Sigmoid colon (tissue), 7 donors: ENCODE measurements around the gene TBXAS1. TPM values are rescaled to one million over a fixed set of nuclear protein-coding genes. Genes with fewer than 3 reads are reported as not detected.

ENCODE experiments used
- DNase-seq: peaks from one replicate; pipeline ENCODE4 v3.0.0-alpha.2; 2019
- H3K27ac ChIP-seq, 4 donors: fragments of 200-600 bp; sonication (generic); one replicate each; pipeline ENCODE4 v1.5.1; 2016 to 2019; ENCODE audit warnings: mild to moderate bottlenecking in 1 of 4
- H3K27me3 ChIP-seq, 3 donors: fragments of 200-600 bp; sonication (generic); one replicate each; pipeline ENCODE4 v1.5.1; 2019; ENCODE audit warnings: mild to moderate bottlenecking in 1 of 3
- H3K36me3 ChIP-seq, 4 donors: fragments of 200-600 bp; sonication (generic); one replicate each; pipeline ENCODE4 v1.5.1; 2016 to 2019
- H3K4me1 ChIP-seq, 4 donors: fragments of 200-600 bp; sonication (generic); one replicate each; pipeline ENCODE4 v1.5.1; 2017 to 2019
- H3K4me3 ChIP-seq, 4 donors: fragments of 200-600 bp; sonication (generic); one replicate each; pipeline ENCODE4 v1.5.1; 2017 to 2019; ENCODE audit warnings: mild to moderate bottlenecking in 2 of 4, moderate library complexity in 1 of 4
- H3K9me3 ChIP-seq, 4 donors: fragments of 200-600 bp in 3 of 4; sonication (generic) in 3 of 4; one replicate each; pipeline versions ENCODE4 v1.5.1 to v1.6.1; 2013 to 2019
- CTCF ChIP-seq, 4 experiments: fragments of 450-650 bp in 3 of 4; fragments of 200-600 bp in 1 of 4; IDR thresholded peaks; one replicate each; pipeline ENCODE4 v1.5.1; 2016 to 2019; ENCODE audit warnings: antibody characterized with exemption in 4 of 4, mild to moderate bottlenecking in 3 of 4, moderate library complexity in 2 of 4
- EP300 ChIP-seq, 4 donors: sonication (generic); formaldehyde crosslinking; IDR thresholded peaks; one replicate each; pipeline ENCODE4 v1.6.1; 2017; ENCODE audit warnings: antibody characterized with exemption in 4 of 4
- POLR2A ChIP-seq, 2 donors: fragments of 450-650 bp; IDR thresholded peaks; one replicate each; pipeline ENCODE4 v1.6.1; 2016; ENCODE audit warnings: antibody characterized with exemption in 2 of 2, mild to moderate bottlenecking in 2 of 2, moderate library complexity in 2 of 2
- POLR2AphosphoS5 ChIP-seq, 4 donors: sonication (generic); formaldehyde crosslinking; IDR thresholded peaks; one replicate each; pipeline ENCODE4 v1.6.1; 2017; ENCODE audit warnings: antibody characterized with exemption in 4 of 4
- WGBS, 2 donors: extraction: QIAGEN DNeasy Blood & Tissue Kit; methylation state at CpG; one replicate each; pipeline ENCODE4 v1.1.7; 2013; 5-methylcytosine and 5-hydroxymethylcytosine counted together
- intact Hi-C: fragments of 100-400 bp; cut with DNase I; formaldehyde crosslinking; loops from one replicate; pipeline ENCODE4 v1.15.1; 2023
- polyA plus RNA-seq, 3 donors: library from polyadenylated mRNA; stranded (reverse); fragments of 200-250 nt; gene quantifications; one replicate each; pipeline ENCODE4 v1.2.3, GENCODE V29; 2013
- total RNA-seq, 4 donors: library from RNA; depleted of rRNA; stranded (reverse); fragments of >200 nt; gene quantifications; one replicate each; pipeline ENCODE4 v1.1.0, GENCODE V29; 2016
- donor health status: healthy with polysubstance abuse.
- donor health status: Bipolar disorder and iron deficiency.
- donor health status: healthy.

TBXAS1 gene
- total and polyA plus RNA-seq, 7 donors: 6.0 to 28.2 (median 19.3) TPM

- WGBS, 2 donors: 94% methylated on average over 7 of the region's 7 CpGs
Observed at GRCh38 chr7:139791316-139791715, 37.7 kb upstream of the TBXAS1 start.

GRCh38 chr7:139797607-139798006 is 31.5 kb upstream of the TBXAS1 start:
- DNase-seq: no peak

More at GRCh38 chr7:139791316-139791715, 37.7 kb upstream of the TBXAS1 start:
- intact Hi-C loops: no loop called here
- Histone ChIP-seq H3K4me1 (no peaks in the 10 kb centered on the region), H3K9me3 (no peaks in the 10 kb centered on the region), H3K4me3 (no peak overlapping the region), H3K36me3 (no peaks in the 10 kb centered on the region), H3K27ac (no peak overlapping the region), H3K27me3 (no peaks in the 10 kb centered on the region)
- TF ChIP-seq POLR2AphosphoS5 (IDR thresholded peaks at IDR 0.05) (no peak), POLR2A (IDR thresholded peaks at IDR 0.05) (no peak), EP300 (IDR thresholded peaks at IDR 0.05) (no peak), CTCF (IDR thresholded peaks at IDR 0.05) (no peak)
- DNase-seq: no peak

GRCh38 chr7:139798221-139798620 is 30.8 kb upstream of the TBXAS1 start:
- H3K4me1 ChIP-seq: no peaks in the 10 kb centered on the region
- H3K27me3 ChIP-seq: peaks cover 0 to under 1% (median 0%) of the 10 kb centered on the region in 3 donors
- H3K4me3 ChIP-seq: no peak overlapping the region
- TF ChIP-seq POLR2AphosphoS5 (IDR thresholded peaks at IDR 0.05) (no peak), EP300 (IDR thresholded peaks at IDR 0.05) (no peak), CTCF (IDR thresholded peaks at IDR 0.05) (no peak), POLR2A (IDR thresholded peaks at IDR 0.05) (no peak)
- no peaks in the 10 kb centered on the region for H3K9me3 ChIP-seq
- intact Hi-C loops: no loop called here
- WGBS, 2 donors: 23 to 49% methylated on average over 10 of the region's 10 CpGs
- H3K36me3 ChIP-seq: no peaks in the 10 kb centered on the region
- no peak overlapping the region for H3K27ac ChIP-seq
- no peak for DNase-seq

More at GRCh38 chr7:139797607-139798006, 31.5 kb upstream of the TBXAS1 start:
- H3K9me3 ChIP-seq: no peaks in the 10 kb centered on the region
- intact Hi-C loops: no loop called here
- 57 to 76% methylated on average over 2 of the region's 2 CpGs for WGBS, 2 donors
- no peak overlapping the region for H3K27ac ChIP-seq
- no peaks in the 10 kb centered on the region for H3K36me3 ChIP-seq
- H3K4me3 ChIP-seq: no peak overlapping the region
- no peaks in the 10 kb centered on the region for H3K4me1 ChIP-seq
- H3K27me3 ChIP-seq: no peaks in the 10 kb centered on the region
- no peak for TF ChIP-seq POLR2AphosphoS5 (IDR thresholded peaks at IDR 0.05)
- TF ChIP-seq EP300 (IDR thresholded peaks at IDR 0.05): no peak
- no peak for TF ChIP-seq CTCF (IDR thresholded peaks at IDR 0.05)
- no peak for TF ChIP-seq POLR2A (IDR thresholded peaks at IDR 0.05)

- Histone ChIP-seq H3K9me3 (no peaks in the 10 kb centered on the region), H3K27ac (no peak overlapping the region), H3K4me3 (no peak overlapping the region), H3K4me1 (no peaks in the 10 kb centered on the region), H3K36me3 (no peaks in the 10 kb centered on the region), H3K27me3 (peaks cover 0 to 5% (median 0%) of the 10 kb centered on the region in 3 donors)
- no peak for TF ChIP-seq CTCF (IDR thresholded peaks at IDR 0.05)
- TF ChIP-seq POLR2A (IDR thresholded peaks at IDR 0.05): no peak
- no peak for TF ChIP-seq EP300 (IDR thresholded peaks at IDR 0.05)
- no peak for TF ChIP-seq POLR2AphosphoS5 (IDR thresholded peaks at IDR 0.05)
- DNase-seq: no peak
- intact Hi-C loops: no loop called here
- WGBS, 2 donors: 68 to 96% methylated on average over 4 of the region's 4 CpGs
Observed at GRCh38 chr7:139798892-139799291, 30.2 kb upstream of the TBXAS1 start.

GRCh38 chr7:139799586-139799985 is 29.5 kb upstream of the TBXAS1 start:
- no peak for DNase-seq
- TF ChIP-seq POLR2A (IDR thresholded peaks at IDR 0.05) (no peak), EP300 (IDR thresholded peaks at IDR 0.05) (no peak), POLR2AphosphoS5 (IDR thresholded peaks at IDR 0.05) (no peak), CTCF (IDR thresholded peaks at IDR 0.05) (no peak)
- Histone ChIP-seq H3K4me1 (no peaks in the 10 kb centered on the region), H3K36me3 (no peaks in the 10 kb centered on the region), H3K4me3 (no peak overlapping the region), H3K27ac (no peak overlapping the region), H3K9me3 (no peaks in the 10 kb centered on the region), H3K27me3 (peaks cover 0 to 5% (median 0%) of the 10 kb centered on the region in 3 donors)
- 62 to 71% methylated on average over 2 of the region's 2 CpGs for WGBS, 2 donors
- intact Hi-C loops: no loop called here
